Stimulated activated CD8-positive, alpha-beta memory T cell treated with anti-CD3 and anti-CD28 coated beads, Interleukin-4, amount 100 ng/mL, for 48 hours (primary cell): Measurements from ENCODE around the gene SDC1.
"Not testable (repeated sequence)": the region's sequence is repeated elsewhere in the genome, so short reads cannot be mapped to it uniquely, and the experiment has no call there.

Experiments
- DNase-seq: peaks from one replicate; pipeline ENCODE4 v3.0.0-alpha.2; 2020

The SDC1 gene, protein sequence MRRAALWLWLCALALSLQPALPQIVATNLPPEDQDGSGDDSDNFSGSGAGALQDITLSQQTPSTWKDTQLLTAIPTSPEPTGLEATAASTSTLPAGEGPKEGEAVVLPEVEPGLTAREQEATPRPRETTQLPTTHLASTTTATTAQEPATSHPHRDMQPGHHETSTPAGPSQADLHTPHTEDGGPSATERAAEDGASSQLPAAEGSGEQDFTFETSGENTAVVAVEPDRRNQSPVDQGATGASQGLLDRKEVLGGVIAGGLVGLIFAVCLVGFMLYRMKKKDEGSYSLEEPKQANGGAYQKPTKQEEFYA

DNA sequence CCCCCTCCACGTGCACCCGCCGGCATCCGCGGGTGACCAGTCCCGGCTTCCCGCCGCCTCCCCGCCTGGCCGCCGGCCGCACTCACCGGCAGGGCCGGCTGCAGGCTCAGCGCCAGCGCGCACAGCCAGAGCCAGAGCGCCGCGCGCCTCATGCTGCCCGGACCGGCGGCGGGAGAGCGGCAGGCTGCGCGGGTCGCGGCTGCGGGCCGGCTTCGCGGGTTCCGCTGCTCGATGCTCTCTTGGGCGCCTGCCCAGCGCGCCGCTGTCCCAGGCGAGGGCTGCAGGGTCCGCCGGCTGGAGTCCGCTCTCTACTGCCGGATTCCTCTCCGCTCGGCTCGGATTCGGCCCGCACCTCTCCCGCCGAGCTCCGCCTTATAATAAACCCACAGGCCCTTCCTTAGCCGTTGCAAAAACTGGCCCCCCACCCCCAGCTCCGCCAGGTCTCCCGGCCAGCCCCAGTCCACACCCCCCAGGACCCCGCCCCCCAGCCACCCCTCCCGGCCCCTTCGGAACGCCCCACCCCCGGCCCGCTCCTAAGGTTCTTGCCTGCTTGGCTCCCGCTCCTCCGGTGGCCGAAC lies at the start of gene SDC1:
Gene SDC1 (minus strand): TSS at position 415 of the 578 bp plus-strand sequence. CDS start 263 bp downstream, at position 152.
- DNase-seq: no peak

DNA sequence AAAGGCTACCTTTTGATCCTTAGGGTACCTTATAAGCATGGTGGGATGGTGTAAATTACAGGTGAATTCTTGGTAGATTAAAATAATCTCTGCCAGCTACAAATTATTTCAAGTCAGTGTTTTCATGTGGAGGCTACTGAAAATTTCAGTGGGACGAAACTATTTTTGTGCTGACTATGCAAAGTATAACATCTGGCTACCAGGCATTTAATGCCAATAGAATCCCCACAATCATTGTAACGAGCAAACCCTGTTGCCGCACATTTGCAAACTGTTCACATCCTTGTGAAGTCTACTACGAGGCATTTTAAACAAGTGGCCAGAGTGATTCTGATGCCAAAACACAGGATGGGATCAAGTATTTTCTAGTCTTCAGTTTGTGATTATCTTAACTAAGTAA lies 48.1 kb upstream of the SDC1 start:
- no peak for DNase-seq

DNA sequence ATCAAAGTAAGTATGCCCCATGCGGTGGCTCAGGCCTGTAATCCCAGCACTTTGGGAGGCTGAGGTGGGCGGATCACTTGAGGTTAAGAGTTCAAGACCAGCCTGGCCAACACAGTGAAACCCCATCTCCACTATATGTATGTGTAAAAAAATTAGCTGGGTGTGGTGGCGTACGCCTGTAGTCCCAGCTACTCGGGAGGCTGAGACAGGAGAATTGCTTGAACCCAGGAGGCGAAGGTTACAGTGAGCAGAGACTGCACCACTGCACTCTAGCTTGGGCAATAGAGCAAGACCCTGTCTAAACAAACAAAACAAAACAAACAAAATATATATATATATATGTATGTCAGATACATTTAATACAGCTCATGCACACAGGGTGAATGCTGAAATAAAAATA lies 43.4 kb upstream of the SDC1 start:
- not testable (repeated sequence) for DNase-seq

DNA sequence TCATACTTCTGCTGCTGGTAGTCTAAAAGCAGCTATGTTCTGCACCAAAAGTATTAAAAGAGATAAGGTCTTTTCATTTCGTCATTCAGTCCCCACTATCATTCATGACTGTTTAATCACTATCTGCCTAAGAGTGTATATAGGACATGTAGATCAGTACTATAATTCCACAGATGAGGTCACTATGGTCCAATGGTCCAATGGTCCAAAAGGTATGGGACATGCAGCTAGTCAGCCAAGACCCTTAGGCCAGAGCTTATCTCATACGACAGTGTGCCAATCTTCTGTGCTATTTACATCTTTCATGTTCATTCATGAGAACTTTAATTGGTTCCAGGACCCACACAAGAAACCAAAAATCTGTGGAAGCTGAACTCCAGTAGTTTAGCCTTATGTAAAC lies 42.6 kb upstream of the SDC1 start:
- DNase-seq: no peak

DNA sequence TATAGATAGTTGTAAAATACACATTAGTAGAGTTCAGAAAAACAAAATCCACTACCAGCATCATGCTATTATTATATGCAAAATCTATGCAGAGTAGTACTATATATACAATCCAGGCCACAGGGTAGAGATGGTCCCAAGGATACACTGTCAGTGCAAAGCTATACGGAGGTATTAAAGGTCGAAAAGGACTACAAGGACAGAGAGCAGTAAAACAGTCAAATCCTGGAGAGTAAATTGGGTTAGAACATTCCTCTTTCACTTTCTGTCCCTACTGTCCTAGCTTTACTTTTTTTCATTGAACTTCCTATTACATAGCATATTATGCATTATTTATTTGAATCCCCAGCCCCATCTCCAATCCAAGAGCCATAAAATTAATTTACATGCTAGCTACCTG lies 39.7 kb upstream of the SDC1 start:
- DNase-seq: no peak

DNA sequence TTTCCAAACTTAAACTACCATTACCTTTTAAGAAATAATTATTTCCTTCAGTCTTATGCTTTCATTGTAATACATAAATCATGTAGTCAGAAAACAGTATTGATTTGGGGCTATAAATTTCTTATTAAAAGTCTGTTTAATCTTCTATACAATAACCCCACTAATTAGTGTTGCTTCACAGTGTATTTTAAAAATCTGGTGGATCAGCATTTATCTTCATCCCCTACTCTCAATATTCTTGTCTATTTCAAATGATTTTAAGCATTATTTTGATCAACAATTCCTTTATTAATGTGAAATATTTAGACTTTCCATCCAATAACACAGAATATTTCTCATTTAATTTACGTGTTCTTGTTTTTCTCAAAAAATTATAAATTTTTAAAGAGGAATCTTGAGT lies 32.5 kb upstream of the SDC1 start:
- DNase-seq: no peak

DNA sequence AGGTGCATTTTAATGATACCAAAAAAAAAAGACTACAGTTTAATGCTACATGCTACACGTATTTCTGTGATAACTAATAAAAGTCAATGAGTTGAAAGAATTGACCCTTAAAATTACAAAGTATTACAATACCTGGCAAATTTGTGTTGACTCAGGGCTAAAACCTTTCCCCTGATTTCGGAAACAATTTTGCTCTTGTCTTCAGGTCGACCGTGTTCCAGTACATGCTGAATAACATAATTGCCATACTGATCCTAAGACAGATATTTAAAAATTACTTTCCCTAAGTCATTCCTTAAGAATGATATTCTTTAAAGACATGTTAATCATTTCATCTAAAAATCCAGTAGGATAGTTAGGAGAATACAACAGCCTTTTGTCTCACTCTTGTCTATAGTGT lies 29.8 kb upstream of the SDC1 start:
- no peak for DNase-seq

DNA sequence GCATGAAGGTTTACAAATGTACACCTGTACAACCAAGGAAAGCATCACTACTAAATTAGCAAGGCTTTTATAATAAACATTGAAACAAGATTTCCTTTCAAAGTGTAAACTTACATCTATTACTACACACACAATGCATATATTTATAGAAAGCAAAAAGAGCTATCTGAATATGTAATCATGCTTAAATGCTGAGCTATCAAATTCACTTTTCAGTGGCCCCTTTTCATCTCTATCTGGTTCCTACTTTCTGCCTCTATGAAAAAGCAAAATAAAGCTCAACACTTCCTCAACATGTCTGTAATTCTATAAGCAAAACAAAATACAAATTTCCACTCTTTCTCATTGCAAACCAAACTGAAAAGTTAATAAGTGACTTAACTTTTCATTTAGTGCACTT lies 25.5 kb upstream of the SDC1 start:
- no peak for DNase-seq

DNA sequence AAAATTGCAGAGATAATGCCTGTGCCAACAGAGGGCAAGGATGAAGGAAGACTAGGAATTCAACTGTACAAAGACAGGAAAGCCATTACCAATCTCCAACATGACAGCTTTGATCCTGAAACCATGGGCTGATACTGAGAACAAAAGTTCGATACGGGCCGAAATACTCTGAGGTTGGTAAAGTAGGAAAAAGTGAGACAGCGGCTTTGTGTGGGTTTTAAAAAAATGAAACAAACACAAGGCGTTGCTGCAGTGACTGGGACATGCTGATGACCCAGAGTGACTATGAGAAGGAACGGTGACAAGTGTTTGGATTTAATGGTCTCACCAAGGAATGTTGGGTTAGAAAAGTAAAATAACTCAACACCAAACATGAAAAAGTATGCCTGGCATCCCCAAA lies 24.2 kb upstream of the SDC1 start:
- DNase-seq: no peak

DNA sequence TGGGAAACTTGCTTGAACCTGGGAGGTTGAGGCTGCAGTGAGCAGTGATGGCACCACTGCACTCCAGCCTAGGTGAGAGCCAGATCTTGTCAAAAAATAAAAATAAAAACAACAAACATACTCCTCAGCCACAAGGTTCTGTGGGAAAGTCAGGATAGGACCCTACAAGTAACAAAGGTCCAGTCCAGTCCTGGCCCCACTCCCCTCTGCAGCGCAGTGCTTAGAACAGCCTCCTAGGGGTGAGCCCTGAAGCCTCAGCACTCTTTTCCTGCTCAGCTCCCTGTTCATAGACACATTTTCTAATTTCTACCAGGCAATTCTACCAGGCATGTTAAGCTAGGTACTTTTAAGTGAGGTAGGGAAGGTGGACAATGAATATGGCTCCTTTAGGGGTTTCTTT lies 22.2 kb upstream of the SDC1 start:
- DNase-seq: no peak

DNA sequence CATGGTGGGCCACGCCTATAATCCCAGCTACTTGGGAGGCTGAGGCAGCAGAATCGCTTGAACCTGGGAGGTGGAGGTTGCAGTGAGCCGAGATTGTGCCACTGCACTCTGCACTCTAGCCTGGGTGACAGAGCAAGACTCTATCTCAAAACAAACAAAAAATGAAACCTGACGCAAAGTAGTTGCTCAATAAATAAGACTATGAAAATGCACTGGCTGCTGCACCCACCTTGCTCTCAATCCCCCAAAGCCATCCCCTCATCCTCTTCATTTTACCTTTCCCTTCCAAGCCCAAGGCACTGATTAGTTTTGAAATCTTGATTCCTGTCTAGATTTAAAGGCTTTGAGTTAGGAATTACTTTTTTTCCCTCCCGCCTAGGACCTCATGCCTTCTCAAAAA lies 18.7 kb upstream of the SDC1 start:
- DNase-seq: not testable (repeated sequence)

DNA sequence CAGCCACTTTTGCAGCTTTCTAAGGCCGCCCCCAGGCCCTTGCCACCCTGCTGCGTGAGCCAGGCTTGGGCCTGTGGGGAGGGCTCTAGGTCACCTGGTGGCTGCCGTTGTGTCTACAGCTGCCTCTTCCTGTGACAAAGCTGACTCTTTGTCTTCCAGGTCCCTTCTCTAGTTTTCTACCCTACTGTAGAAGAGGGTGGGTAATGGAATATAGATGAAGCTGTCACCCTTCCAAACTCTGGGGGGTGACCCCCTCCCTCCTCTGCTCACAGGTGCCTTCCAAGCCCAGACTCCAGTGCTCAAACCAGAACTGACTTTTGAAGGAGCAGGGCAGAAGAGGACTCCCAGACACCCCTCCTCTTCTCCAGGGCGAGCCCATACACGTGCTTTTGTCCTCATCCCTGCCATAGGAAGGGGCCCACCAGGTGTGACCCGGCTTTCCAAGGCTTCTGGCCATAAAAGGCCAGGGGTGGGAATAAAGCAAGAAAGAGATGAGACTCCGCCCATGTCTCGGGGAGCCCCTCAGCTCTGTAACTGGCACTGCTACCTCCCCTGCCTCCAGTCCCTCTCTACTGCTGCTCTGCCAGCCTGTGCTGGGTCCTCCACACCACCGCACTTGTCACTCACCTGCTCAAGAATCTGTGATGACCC lies 17.9 kb upstream of the SDC1 start:
- DNase-seq: no peak

DNA sequence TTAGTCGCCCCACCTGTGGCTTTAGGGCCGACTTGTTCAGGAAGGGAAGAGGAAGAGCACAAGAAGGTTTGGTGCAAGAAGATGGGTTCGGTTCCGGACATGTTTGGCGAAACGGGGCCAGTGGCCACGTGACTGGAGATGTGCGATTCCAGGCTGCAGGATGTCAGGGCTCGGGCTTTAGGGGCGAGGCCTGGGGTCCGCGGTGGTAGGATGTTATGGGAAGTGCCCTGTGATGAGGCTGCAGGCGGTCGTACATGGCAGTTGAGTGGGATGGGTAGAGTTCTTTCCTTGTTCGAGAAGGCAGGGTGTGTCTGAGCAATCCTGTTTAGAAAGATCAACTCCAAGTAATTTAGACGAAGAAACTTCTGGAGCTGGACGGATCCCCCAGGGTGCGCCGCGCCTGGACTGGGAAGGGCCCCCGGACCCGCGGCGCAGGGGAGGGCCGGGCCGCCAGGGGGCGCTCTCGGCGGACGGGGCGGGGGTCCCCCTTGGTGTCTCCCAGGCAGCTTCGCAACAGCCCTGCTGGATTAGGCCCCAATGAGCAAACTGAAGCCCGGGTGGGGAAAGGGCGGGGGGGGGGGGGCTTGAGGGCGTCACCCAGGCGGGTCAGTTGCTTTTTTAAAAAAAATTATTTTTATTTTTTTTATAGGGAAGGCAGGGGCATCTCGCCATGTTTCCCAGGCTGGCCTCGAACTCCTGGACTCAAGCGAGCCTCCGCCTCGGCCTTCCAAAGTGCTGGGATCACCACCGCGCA lies 17.2 kb upstream of the SDC1 start:
- DNase-seq: peak; percentile 72

DNA sequence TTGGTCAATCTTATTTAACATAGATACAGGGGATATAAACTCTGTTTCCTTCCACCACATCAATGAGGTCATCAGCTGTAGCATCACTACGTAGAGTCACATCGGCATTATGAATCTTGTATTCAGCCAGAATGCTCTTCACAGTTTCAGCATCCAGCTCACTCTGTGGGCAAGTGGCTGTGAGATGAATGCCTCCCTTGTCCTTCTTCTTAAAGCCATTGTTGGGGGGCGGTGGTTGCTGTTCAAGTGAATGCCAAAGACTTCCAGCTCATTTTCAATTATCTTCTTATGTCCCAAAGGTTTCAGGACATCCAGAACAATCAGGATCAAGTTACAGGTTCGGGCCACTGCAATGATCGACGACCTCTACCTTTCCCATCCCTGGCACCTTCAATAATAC lies 15.4 kb upstream of the SDC1 start:
- DNase-seq: not testable (repeated sequence)

DNA sequence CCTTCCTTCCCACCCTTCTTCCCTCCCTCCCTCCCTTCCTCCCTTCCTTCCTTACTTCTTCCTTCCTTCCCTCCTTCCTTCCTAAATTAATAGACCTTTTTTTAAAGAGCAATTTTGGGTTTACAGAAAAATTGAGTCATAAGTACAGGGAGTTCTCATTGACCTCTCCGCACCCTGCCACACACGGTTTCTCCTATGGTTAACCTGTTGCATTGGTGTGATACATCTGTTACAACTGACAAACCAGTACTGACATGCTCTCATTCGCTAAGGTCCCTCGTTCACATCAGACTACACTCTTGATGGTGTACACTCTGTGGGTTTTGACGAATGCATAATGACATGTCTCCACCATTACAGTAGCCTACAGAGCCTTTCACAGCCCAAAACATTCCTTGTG lies 11.6 kb upstream of the SDC1 start:
- DNase-seq: no peak

DNA sequence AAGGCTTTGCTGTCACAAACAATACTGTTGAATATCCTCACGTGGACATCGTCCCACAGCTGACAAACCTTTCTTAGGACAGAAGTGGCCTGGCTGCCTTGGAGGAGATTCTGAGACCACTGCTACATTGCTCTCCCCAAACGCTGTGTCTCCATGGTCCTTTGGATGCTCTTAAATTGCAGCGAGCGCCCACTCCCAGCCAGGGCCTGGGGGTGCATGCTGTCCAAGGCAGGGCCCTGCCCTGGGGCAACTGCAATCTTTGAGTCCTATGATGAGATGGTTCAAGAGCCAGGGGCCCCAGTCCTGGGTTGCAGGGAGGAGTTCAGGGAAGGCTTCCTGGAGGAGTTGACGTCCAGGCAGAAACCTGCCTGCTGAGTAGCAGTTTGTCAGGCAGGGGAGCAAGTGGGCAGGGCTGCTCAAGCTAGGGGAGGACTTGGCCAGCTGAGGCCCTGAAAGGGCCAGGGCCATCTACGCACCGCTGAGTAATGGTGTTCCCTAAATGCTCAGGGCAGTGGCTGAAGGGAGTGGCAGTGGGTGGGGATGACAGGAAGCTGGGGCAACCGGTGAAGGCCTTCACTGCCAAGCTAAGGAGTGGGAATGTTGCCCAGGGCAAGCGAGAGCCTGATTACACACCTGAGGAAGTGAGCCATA lies 10.8 kb upstream of the SDC1 start:
- DNase-seq: no peak

DNA sequence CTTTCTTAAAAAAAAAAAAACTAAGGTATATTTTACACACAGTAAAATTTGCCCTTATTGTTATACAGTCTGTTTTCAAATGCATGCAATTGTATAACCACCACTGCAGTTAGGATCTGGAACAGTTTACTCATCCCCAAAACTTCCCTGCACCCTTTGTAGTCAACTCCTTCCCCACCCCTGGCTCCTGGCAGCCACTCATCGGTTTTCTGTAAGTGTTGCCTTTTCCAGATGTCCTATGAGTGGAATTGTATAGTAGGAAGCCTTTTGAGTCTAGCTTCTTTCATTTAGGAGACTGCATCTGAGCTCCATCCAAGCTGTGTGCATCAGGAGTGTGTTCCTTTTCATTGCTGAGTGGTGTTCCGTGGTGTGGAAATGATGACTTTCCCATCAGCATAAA lies 9.7 kb upstream of the SDC1 start:
- not testable (repeated sequence) for DNase-seq

DNA sequence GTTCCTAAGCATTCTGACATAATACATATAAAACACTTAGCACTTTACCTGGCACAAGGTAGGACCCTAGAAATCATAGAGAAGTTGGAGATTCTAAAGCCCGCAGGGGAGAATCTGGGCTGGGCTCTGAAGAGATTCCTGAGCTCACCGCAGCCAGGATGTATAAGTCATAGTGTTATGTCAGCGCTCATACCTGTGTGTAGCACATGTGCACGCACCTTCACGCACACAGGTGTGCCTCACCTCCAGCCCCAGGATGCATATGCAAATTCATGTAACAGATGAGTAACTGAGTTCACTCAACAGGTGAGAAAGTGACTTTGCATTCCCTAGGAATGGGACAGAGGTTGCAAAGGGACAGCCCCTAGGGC lies 7.9 kb upstream of the SDC1 start:
- peak; percentile 10 for DNase-seq

DNA sequence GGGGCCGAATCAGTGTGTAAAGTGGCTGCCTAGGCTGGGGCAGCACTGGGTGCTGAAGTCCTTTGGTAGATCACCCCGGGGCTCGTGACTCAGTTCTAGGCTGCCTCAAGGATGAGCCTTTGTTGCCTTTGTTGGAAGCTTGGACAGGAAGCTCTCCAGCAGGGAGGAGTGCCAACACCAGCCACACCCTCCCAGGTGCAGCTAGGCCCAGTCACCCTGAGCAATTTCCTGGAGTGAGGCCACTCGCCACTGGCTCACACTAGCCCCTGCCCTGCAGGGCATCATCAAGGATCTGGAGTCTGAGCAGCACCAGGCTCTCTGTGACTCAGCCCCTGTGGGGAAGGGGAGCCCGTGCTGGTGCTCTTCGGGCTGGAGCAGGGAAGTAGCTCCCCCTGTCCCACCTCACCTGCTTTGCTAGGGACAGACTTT lies 6.7 kb upstream of the SDC1 start:
- peak; percentile 17 for DNase-seq

DNA sequence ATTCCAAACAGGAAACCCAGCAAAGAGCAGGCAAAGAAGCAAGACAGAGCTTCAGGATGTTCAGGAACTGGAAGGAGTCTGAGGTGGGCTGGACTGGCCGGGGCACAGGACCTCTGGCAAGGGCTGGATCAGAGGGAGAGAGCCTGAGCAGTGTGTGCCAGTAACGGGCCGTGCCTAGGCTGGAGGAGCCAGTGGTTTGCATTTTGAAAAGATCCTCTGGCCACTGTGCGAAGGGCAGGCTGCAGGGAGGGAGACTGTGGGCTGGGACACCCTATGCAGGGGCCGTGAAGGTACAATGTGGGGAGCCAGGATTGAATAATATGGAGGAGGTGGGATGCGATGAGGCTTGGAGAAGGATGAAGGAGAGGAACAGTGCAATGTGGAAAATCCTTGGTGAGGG lies 6.2 kb upstream of the SDC1 start:
- peak; percentile 6 for DNase-seq

DNA sequence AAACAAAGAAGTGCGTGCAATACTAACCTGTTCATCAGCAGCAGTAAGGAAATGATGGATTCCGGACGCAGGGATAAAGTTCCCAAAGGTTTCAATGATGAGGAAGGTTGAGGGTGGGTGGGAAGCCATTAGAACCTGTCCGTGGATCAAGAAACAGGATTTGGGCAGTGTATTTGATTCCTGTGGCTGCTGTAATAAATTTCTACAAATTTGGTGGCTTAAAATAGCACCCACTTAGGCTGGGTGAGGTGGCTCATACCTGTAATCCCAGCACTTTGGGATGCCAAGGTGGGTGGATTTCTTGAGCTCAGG lies 5.1 kb upstream of the SDC1 start:
- DNase-seq: no peak

DNA sequence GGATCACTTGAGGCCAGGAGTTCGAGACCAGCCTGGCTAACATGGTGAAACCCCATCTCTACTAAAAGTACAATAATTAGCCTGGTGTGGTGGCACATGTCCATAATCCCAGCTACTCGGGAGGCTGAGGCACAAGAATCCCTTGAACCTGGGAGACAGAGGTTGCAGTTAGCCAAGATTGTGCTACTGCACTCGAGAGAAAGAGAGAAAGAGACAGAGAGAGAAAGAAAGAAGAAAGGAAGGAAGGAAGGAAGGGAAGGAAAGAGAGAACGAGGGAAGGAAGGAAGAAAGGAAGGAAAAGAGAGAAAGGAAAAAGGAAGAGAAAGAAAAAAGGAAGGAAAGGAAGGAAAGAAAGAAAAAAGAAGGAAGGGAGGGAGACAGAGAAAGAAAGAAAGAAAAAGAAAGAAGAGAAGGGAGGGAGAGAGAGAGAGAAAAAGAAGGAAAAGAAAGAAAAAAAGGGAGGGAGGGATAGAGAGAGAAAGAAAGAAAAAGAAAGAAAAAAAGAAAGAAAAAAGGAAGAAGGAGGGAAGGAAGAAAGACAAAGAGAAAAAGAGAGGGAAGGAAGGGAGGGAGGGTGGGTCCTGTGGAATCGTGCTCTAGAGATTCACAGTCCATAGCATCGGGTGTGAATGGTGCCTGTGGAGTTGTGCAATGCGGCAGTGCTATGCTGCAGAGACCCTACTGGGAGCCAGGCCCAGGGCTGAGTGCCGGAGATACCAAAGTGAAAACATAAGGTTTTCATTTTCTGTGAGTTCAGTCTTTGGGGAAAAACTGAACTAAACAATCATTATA lies 4.6 kb upstream of the SDC1 start:
- DNase-seq: no peak
